OCI-LY1 (cell line): ENCODE results near the gene RARA.
"Not testable (repeated sequence)": the region's sequence is repeated elsewhere in the genome, so short reads cannot be mapped to it uniquely, and the experiment has no call there.

Experiments
- H2AFZ ChIP-seq: fragments of 200-600 bp; sonication (generic), shearing (Covaris generic); 2 replicates; pipeline ENCODE4 v1.6.0; 2014; ENCODE audit warnings: antibody characterized with exemption, mild to moderate bottlenecking, low read length
- H3F3A ChIP-seq: fragments of 200-600 bp; sonication (generic), shearing (Covaris generic); 2 replicates; pipeline ENCODE4 v1.6.0; 2014; ENCODE audit warnings: mild to moderate bottlenecking, antibody characterized with exemption, low read length, moderate library complexity; ENCODE audit not compliant: insufficient read depth
- H3K27ac ChIP-seq: fragments of 200-600 bp; sonication (generic); 2 replicates; pipeline ENCODE4 v1.5.1; 2014; ENCODE audit warnings: low read length, mixed run types, mild to moderate bottlenecking, low read depth; ENCODE audit not compliant: poor library complexity, severe bottlenecking
- H3K27me3 ChIP-seq: fragments of 200-600 bp; sonication (generic); 2 replicates; pipeline ENCODE4 v1.6.0; 2014; ENCODE audit warnings: antibody characterized with exemption, mild to moderate bottlenecking, low read length, moderate library complexity; ENCODE audit not compliant: insufficient read depth
- H3K36me3 ChIP-seq: fragments of 200-600 bp; sonication (generic); 2 replicates; pipeline ENCODE4 v1.6.1; 2014; ENCODE audit warnings: mild to moderate bottlenecking, antibody characterized with exemption, low read length, moderate library complexity, mixed read lengths; ENCODE audit not compliant: insufficient read depth
- H3K4me1 ChIP-seq: fragments of 200-600 bp; sonication (generic); 2 replicates; pipeline ENCODE4 v1.5.1; 2014; ENCODE audit warnings: mild to moderate bottlenecking, low read length, moderate library complexity; ENCODE audit not compliant: insufficient read depth, severe bottlenecking
- H3K4me2 ChIP-seq: fragments of 200-600 bp; sonication (generic), shearing (Covaris generic); 2 replicates; pipeline ENCODE4 v1.6.1; 2014; ENCODE audit warnings: low read length
- H3K4me3 ChIP-seq: fragments of 200-600 bp; sonication (generic); 2 replicates; pipeline ENCODE4 v1.5.1; 2014; ENCODE audit warnings: low read length, low read depth, mild to moderate bottlenecking, mixed read lengths; ENCODE audit not compliant: poor library complexity, severe bottlenecking
- H3K79me2 ChIP-seq: fragments of 200-600 bp; shearing (Covaris generic); 2 replicates; pipeline ENCODE4 v1.6.1; 2016; ENCODE audit warnings: mixed run types, low read length, mixed read lengths; ENCODE audit not compliant: insufficient read depth
- H3K9ac ChIP-seq: fragments of 200-600 bp; sonication (generic), shearing (Covaris generic); 2 replicates; pipeline ENCODE4 v1.6.1; 2014; ENCODE audit warnings: mild to moderate bottlenecking, low read length, mixed read lengths
- H3K9me2 ChIP-seq: fragments of 200-600 bp; sonication (generic), shearing (Covaris generic); 2 replicates; pipeline ENCODE4 v1.6.1; 2014; ENCODE audit warnings: low read depth, mild to moderate bottlenecking, low read length, mixed read lengths
- H3K9me3 ChIP-seq: fragments of 200-600 bp; shearing (Covaris generic); 2 replicates; pipeline ENCODE4 v1.6.1; 2014; ENCODE audit warnings: low read length, mixed read lengths
- H4K20me1 ChIP-seq: fragments of 200-600 bp; sonication (generic), shearing (Covaris generic); 2 replicates; pipeline ENCODE4 v1.6.0; 2016; ENCODE audit warnings: mild to moderate bottlenecking, low read length; ENCODE audit not compliant: insufficient read depth
- EZH2 ChIP-seq: fragments of 200-600 bp; sonication (generic), shearing (Covaris generic); IDR thresholded peaks from 2 replicates; pipeline ENCODE4 v1.8.0; 2017; ENCODE audit warnings: borderline replicate concordance, mixed run types, mild to moderate bottlenecking, antibody characterized with exemption, low read length, moderate library complexity, mixed read lengths
- TF ChIP-seq, protein P1 (sequence below): fragments of 200-600 bp; sonication (generic), shearing (Covaris generic); IDR thresholded peaks from 2 replicates; pipeline ENCODE4 v1.5.1; 2017; ENCODE audit warnings: mild to moderate bottlenecking, antibody characterized with exemption, low read length, moderate library complexity, mixed read lengths

The RARA gene

DNA sequence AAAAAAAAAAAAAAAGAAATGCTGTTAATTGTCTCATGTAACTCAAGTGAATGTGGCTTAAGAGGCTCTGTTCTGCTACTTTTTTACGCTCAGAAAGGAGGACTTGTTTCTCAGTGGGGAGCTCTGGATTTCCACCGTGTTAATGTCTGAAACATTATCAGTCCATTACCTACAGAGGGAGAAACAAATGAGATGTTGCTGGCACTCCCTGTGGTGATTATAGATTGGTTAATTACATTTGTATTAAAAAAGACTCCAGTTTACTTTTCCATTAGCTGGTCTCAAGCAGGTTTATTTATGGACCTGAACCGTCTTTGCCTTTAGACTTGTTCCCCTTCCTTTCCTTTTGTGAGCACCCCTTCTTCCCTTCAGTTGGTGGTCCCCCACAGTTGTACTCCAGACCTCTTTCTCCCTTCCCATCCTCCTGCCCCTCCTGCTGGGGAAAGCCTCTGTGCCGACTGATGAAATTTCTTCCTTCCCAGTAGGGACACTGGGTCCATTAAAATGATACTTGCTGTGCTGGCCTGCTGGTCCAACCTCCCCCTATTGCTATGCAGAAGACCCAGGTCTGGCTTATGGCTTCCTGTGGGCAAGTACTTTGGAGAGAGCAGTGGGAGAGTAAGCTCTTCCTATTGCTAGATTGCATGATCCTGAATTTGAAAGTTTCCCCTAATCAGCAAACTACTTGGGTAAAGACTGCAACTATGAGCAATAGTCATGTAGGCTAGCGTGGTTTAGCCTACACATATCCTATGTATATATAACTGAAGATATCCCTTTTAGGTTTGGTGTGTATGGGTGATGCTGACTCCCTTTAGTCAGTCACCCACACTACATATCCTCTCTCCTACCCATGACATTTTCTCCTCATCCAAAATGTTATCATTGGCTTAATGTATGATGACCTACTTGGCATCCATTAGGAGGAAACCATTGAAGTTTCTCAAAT lies 13.2 kb upstream of the RARA start:
- Histone ChIP-seq H3K9ac (no peak overlapping the region), H3K27ac (no peak overlapping the region), H3K4me3 (no peak overlapping the region), H3K36me3 (peaks cover 98% of the 10 kb centered on the region), H3K4me2 (no peak overlapping the region), H4K20me1 (no peaks in the 10 kb centered on the region), H3K9me3 (no peaks in the 10 kb centered on the region), H3K79me2 (no peaks in the 10 kb centered on the region), H3K4me1 (no peaks in the 10 kb centered on the region), H2AFZ (no peak overlapping the region), H3K9me2 (no peaks in the 10 kb centered on the region), H3K27me3 (no peaks in the 10 kb centered on the region), H3F3A (no peaks in the 10 kb centered on the region)
- TF ChIP-seq, protein P1, sequence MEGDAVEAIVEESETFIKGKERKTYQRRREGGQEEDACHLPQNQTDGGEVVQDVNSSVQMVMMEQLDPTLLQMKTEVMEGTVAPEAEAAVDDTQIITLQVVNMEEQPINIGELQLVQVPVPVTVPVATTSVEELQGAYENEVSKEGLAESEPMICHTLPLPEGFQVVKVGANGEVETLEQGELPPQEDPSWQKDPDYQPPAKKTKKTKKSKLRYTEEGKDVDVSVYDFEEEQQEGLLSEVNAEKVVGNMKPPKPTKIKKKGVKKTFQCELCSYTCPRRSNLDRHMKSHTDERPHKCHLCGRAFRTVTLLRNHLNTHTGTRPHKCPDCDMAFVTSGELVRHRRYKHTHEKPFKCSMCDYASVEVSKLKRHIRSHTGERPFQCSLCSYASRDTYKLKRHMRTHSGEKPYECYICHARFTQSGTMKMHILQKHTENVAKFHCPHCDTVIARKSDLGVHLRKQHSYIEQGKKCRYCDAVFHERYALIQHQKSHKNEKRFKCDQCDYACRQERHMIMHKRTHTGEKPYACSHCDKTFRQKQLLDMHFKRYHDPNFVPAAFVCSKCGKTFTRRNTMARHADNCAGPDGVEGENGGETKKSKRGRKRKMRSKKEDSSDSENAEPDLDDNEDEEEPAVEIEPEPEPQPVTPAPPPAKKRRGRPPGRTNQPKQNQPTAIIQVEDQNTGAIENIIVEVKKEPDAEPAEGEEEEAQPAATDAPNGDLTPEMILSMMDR: no peak
- TF ChIP-seq EZH2: no peak

DNA sequence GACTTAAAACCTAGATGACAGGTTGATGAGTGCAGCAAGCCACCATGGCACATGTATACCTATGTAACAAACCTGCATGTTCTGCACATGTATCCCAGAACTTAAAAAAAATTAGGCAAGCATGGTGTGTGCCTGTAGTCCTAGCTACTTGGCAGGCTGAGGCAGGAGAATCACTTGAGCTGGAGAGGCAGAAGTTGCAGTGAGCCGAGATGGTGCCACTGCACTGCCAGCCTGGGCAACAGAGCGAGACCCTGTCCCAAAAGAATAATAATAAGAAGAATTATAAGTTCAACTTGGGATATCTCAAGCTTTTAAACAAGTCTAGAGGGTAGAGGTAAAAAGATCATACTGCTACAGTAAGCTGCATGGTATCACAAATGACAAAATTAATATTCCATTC lies 11.5 kb upstream of the RARA start:
- no peaks in the 10 kb centered on the region for H3K4me1 ChIP-seq
- no peak overlapping the region for H3K27ac ChIP-seq
- H3K79me2 ChIP-seq: no peaks in the 10 kb centered on the region
- no peak overlapping the region for H3K9ac ChIP-seq
- no peak overlapping the region for H3K4me3 ChIP-seq
- H2AFZ ChIP-seq: no peak overlapping the region
- no peak overlapping the region for H3K4me2 ChIP-seq
- no peaks in the 10 kb centered on the region for H3K9me2 ChIP-seq
- no peaks in the 10 kb centered on the region for H3K27me3 ChIP-seq
- peaks cover 100% of the 10 kb centered on the region for H3K36me3 ChIP-seq
- no peak for TF ChIP-seq EZH2
- TF ChIP-seq, protein P1: no peak
- H3K9me3 ChIP-seq: no peaks in the 10 kb centered on the region
- no peaks in the 10 kb centered on the region for H4K20me1 ChIP-seq
- H3F3A ChIP-seq: no peaks in the 10 kb centered on the region

DNA sequence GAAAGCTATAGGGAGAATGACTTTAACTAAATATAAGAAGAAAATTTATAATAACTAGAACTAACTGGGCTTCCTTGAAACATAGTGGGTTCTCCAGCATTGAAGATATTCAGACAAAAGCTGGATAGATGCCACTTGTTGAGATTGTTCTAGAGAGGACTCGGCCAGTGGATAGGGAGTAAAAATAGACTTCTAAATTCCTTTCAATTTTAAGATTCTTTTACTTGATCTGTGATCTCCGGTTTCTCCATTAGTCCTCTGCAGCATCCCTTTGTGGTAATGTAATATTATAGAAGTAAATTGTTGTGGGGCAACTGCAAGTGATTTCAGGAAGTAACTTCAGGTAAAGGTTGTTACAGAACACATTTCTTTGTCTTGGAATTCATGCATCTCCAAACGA lies 10.3 kb upstream of the RARA start:
- Histone ChIP-seq H3K4me1 (no peaks in the 10 kb centered on the region), H3K4me3 (no peak overlapping the region), H3K27me3 (no peaks in the 10 kb centered on the region), H3K9ac (no peak overlapping the region), H3K9me2 (no peaks in the 10 kb centered on the region), H3K27ac (no peak overlapping the region), H3K79me2 (no peaks in the 10 kb centered on the region), H2AFZ (no peak overlapping the region), H3K9me3 (no peaks in the 10 kb centered on the region), H3F3A (no peaks in the 10 kb centered on the region), H3K4me2 (no peak overlapping the region), H4K20me1 (no peaks in the 10 kb centered on the region), H3K36me3 (peaks cover 100% of the 10 kb centered on the region)
- no peak for TF ChIP-seq EZH2
- TF ChIP-seq, protein P1: no peak

DNA sequence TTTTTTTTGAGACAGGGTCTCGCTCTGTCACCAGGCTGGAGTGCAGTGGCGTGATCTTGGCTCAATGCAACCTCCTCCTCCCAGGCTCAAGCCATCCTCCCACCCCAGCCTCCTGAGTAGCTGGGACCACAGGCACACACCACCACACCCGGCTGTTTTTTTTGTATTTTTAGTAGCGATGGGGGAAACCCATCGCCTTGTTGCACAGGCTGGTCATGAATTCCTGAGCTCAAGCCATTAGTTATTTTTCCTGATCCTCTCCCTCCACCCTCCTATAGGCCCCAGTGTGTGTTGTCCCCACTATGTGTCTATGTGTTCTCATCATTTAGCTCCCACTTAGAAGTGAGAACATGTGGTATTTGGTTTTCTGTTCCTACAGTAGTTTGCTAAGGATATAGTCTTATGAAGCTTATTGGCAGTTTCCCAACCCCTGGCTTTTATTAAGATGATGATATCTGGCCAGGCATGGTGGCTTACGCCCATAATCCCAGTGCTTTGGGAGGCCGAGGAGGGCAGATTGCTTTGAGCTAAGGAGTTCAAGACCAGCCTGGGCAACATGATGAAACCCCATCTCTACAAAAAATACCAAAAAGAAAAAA lies 9.7 kb upstream of the RARA start:
- not testable (repeated sequence) for H3K9ac ChIP-seq, H3K27me3 ChIP-seq, H3K9me3 ChIP-seq, H4K20me1 ChIP-seq, H3K79me2 ChIP-seq, H3K27ac ChIP-seq, H3K4me1 ChIP-seq, H3K9me2 ChIP-seq, H3F3A ChIP-seq, H3K4me2 ChIP-seq, H3K4me3 ChIP-seq, H2AFZ ChIP-seq
- H3K36me3 ChIP-seq: peaks cover 100% of the 10 kb centered on the region
